T47D (cell line): ENCODE measurements around the gene RABGGTB.
"Not testable (repeated sequence)": the region's sequence is repeated elsewhere in the genome, so short reads cannot be mapped to it uniquely, and the experiment has no call there.

Experiments
- DNase-seq, 2 experiments: peaks; one replicate each; pipeline versions ENCODE4 v3.0.0 to v3.0.0-alpha.2; 2011 to 2012; ENCODE audit warnings: low read depth in 1 of 2, low spot score in 1 of 2
- JUND ChIP-seq: IDR thresholded peaks from 2 replicates; pipeline ENCODE4 v1.6.1; 2012; ENCODE audit warnings: low read depth
- in situ Hi-C: cut with HindIII; loops from 2 replicates; pipeline ENCODE4 v1.10.0; 2016; ENCODE audit warnings: low sequenced_read_pairs, low pct_unique_long_range_greater_than_20kb

RABGGTB gene

DNA sequence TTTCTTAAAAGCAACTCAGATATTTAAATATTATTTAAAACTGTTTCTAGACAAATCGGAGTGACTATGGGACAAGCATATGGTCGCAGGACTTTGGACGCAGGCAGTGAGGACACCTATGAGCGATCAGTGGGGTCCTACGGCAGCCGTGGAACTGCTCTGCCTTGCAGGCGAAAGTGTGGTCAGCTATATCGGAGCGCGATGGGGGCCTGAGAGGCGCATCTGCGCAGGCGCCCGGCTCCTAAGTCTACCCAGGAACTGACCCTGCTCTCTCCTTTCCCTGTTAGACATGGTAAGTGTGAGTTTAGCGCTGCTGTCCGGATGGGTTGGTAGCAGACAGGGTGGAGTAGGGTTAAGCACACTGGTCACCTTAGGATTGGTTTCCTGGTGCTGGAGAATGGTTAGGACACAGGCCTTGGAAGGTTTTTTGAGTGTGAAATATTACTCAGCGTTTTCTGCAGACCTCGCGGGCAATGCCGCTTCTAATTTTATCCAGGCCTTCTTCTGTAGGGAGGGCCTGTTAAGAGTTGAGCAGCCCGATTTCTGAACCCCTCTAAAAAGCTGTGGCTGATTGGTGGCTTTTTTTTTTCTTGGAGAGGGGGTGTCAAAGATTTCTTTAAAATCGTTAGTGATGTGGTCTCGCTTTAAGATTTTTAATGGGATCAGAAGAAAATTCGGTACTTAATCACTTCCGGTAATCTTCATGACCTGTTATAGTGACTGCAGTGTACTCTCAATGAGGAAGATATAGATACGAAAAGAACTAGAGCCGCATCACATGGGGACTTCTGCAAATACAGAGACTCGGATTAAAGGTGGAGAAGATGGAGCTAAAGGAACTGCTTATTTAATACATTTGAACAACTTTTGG lies at the start of gene RABGGTB:
Gene RABGGTB (plus strand): TSS at position 274 of the 871 bp plus-strand sequence. CDS start 16 bp downstream, at position 290.
- TF ChIP-seq JUND = no peak
- DNase-seq = peak; percentile 68 to 95
- in situ Hi-C loops = no loop called here

DNA sequence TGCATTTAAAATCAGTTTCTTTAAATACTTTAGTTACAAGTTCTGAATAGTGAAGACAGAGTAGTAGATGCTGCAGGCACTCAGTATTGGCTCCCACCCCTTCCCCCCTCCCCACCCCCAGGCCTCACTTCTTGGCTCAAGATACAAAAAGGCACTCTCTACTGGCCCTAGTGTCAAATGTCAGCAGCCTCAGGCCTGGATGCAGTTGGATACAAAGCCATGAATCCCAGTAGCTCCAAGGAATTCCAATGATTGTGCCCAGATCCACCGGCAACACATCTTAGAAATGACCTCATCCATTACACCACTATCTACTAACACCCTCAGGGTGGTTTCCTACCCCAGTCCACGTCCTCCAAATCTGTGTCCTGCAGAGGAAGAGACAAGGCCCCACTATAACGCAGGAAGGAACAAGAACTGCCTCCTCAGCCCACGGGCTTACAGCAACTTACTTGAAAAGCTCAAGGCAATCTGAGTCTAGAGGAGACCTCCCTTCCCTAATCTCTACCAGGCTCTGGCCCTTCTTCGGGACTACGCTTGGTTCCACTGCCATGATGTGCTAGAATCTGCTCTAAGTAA lies 43.9 kb upstream of the RABGGTB start:
- no peak for TF ChIP-seq JUND
- in situ Hi-C loops = no loop called here
- no peak for DNase-seq

DNA sequence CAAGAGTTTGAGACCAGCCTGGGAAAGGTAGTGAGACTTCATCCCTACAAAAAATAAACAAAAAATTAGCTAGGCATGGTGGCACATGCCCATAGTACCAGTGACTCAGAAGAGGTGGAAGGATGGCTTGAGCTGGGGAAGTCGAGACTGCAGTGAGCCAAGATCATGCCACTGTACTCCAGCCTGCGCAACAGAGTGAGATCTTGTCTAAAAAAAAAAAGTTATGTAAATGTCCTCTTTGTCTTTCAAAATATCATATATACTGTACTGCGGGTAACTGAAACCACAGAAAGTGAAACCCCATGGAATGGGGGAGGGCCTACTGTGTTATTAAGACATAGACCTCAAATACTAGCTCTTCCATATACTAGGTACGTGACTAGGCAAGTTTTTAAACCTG lies 40.8 kb upstream of the RABGGTB start:
- TF ChIP-seq JUND = no peak
- in situ Hi-C loops = no loop called here
- no peak for DNase-seq

DNA sequence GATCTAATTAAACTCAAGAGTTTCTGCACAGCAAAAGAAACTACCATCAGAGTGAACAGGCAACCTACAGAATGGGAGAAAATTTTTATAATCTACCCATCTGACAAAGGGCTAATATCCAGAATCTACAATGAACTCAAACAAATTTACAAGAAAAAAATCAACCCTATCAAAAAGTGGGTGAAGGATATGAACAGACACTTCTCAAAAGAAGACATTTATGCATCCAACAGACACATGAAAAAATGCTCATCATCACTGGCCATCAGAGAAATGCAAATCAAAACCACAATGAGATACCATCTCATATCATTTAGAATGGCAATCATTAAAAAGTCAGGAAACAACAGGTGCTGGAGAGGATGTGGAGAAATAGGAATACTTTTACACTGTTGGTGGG lies 28.8 kb upstream of the RABGGTB start:
- DNase-seq, in situ Hi-C loops: not testable (repeated sequence)

DNA sequence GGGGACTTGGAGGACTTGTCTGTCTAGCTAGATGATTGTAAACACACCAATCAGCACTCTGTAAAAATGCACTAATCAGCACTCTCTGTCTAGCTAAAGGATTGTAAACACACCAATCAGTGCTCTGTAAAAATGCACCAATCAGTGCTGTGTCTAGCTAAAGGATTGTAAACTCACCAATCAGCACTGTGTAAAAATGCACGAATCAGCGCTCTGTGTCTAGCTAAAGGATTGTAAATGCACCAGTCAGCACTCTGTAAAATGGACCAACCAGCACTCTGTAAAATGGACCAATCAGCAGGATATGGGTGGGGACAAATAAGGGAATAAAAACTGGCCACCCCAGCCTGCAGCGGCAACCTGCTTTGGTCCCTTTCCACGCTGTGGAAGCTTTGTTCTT lies 27.5 kb upstream of the RABGGTB start:
- DNase-seq, in situ Hi-C loops: not testable (repeated sequence)

DNA sequence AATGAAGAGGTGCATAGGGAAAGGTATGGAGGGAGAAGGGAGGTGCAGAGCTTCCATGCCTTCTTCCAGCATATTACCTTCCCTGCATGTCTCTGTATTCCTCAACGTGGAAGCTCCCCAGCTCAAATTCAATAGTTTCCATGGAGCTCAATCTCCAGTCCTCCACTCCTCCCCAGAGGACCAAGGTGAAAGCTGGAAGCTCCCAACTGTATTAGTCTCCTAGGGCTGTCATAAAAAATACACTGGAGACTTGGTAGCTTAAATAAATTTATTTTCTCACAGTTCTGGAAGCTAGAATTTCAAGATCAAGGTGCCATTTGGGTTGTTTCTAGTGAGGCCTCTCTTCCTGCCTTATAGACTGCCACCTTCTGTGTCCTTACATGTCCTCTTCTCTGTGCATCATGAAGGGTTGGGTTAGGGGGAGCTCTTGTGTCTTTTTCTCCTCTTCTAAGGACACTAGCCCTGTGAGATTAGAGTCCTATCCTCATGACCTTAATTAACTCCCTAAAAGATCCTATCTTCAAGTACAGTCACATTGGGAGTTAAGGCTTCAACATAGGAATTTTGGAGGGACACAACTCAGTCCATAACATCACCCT lies 21.9 kb upstream of the RABGGTB start:
- in situ Hi-C loops = no loop called here

DNA sequence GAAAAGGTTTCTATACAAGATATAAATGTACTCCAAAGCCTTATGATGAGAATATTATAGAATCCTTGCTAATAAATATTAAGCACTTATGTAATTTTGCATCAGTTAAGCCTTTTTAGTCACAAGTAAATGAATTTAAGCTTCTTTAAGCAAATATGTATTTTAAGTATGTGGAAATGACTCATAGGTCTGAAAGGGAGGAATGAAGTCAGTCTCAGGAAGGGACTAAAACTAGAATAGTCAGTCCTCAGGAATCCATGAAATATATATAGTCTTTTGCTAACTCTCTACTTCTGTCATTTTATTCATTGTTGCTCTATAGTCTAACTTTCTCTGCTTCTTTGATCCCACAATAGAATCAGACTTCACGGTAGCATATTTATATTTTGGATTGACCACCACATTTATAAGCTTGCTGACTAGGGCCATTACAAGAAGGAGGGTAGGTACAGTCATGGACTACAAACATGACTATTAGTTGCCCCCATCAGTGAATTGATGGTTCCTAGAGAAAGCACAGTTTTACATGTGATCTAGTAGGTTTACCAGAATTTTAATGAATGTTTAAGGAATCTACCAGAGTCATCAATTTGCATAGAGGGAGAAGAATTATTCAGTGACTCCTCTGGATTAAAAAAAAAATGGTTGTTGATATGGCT lies 20.2 kb upstream of the RABGGTB start:
- no peak for DNase-seq
- TF ChIP-seq JUND = no peak
- in situ Hi-C loops = no loop called here

More for the DNA sequence above, 21.9 kb upstream of the RABGGTB start:
- TF ChIP-seq JUND = no peak
- no peak for DNase-seq

DNA sequence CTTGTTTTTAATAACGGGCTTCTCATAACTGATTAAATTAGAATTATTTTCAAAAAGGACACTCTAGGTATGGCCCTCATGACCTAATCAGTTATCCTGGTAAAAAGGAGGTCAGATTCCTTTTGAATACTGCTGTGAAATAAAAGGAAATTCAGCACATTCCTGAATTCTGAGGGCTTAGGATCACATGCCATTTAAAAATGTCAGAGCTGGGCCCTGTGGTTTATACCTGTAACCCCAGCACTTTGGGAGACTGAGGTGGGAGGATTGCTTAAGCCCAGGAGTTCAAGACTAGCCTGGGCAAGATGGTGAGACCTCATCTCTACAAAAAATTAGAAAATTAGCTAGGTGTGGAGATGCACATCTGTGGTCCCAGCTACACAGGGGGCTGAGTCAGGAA lies 18.0 kb upstream of the RABGGTB start:
- in situ Hi-C loops = no loop called here
- no peak for TF ChIP-seq JUND
- no peak for DNase-seq

DNA sequence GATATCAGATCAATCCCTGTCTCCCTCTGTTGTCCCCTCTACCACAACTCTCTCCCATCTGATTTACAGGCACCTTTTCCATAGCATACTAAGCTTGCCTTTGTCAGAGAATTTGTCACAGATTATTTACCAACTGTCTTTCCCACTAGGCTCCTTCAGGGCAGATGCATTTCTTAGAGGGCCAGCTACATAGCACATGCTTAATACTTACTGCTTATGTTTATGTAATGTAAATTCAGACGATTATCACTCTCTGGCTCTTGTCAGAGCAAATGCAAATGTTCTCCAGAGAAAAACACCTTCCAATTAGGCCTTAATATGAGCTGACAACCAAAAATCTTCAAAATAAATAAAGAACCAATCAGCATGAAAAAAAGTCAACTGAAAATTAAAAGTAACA lies 15.3 kb upstream of the RABGGTB start:
- no peak for DNase-seq
- no peak for TF ChIP-seq JUND
- in situ Hi-C loops = no loop called here

DNA sequence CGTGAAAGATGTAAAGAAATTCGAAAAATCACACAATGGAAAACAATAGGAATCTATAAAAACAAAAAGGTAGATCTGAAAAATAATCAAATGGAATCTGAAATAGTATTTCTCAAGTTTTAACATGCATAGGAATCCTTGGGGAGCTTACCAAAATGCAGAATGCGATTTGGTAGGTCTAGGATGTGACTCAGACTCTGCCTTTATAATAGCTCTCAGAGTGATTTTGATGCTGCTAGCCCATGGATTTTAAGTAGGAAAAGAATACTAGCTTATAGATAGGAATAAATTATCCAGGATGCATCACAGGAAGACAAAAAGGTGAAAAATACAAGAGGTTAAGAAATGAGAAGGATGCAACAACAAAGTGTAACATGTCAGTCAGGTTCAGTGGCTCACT lies 14.1 kb upstream of the RABGGTB start:
- no peak for DNase-seq
- in situ Hi-C loops = no loop called here

DNA sequence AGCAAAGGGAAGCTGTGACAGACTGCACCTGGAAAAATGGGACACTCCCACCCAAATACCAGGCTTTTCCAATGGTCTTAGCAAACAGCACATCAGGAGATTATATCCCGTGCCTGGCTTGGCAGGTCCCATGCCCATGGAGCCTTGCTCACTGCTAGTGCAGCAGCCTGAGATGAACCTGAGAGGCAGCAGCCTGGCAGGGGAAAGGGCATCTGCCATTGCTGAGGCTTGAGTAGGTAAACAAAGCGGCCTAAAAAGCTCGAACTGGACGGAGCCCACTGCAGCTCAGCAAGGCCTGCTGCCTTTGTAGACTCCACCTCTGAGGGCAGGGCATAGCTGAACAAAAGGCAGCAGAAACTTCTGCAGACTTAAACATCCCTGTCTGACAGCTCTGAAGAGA lies 8.2 kb upstream of the RABGGTB start:
- in situ Hi-C loops, DNase-seq: not testable (repeated sequence)

More for the DNA sequence above, 14.1 kb upstream of the RABGGTB start:
- no peak for TF ChIP-seq JUND

DNA sequence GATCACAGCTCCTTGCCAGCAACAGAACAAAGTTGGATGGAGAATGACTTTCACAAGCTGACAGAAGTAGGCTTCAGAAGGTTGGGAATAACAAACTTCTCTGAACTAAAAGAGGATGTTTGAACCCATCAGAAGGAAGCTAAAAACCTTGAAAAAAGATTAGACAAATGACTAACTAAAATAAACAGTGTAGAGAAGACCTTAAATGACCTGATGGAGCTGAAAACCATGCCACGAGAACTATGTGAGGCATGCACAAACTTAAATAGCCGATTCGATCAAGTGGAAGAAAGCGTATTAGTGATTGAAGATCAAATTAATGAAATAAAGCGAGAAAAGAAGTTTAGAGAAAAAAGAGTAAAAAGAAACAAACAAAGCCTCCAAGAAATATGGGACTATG lies 7.4 kb upstream of the RABGGTB start:
- DNase-seq, in situ Hi-C loops: not testable (repeated sequence)

DNA sequence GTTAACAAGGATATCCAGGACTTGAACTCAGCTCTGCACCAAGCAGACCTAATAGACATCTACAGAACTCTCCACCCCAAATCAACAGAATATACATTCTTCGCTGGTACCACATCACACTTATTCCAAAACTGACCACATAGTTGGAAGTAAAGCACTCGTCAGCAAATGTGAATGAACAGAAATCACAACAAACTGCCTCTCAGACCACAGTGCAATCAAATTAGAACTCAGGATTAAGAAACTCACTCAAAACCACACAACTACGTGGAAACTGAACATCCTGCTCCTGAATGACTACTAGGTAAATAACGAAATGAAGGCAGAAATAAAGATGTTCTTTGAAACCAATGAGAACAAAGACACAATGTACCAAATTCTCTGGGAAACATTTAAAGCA lies 5.9 kb upstream of the RABGGTB start:
- DNase-seq, in situ Hi-C loops: not testable (repeated sequence)

DNA sequence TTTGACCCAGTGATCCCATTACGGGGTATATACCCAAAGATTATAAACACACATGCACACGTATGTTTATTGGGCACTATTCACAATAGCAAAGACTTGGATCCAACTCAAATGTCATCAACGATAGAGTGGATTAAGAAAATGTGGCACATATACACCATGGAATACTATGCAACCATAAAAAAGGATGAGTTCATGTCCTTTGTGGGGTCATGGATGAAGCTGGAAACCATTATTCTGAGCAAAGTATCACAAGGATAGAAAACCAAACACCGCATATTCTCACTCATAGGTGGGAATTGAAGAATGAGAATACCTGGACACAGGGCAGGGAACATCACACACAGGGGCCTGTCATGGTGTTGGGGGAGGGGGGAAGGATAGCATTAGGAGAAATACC lies 2.1 kb upstream of the RABGGTB start:
- in situ Hi-C loops, DNase-seq: not testable (repeated sequence)
